HL-60 (cell line): ENCODE results near the gene GYG2.

Experiments used
- DNase-seq, 2 experiments: peaks; one replicate each; pipeline ENCODE4 v3.0.0-alpha.2; 2010 to 2020; ENCODE audit warnings: low read depth in 1 of 2, low spot score in 1 of 2
- H3K27ac ChIP-seq: fragments of 250-450 bp; sonication (Bioruptor Pico); replicated peaks from 2 replicates; pipeline ENCODE4 v1.5.1; 2020; ENCODE audit warnings: mild to moderate bottlenecking, moderate library complexity
- H3K27me3 ChIP-seq: fragments of 250-450 bp; sonication (Bioruptor Pico); 2 replicates; pipeline ENCODE4 v1.5.1; 2021; ENCODE audit warnings: mild to moderate bottlenecking, moderate library complexity; ENCODE audit not compliant: insufficient read depth, poor library complexity, severe bottlenecking
- H3K4me3 ChIP-seq: replicated peaks from 2 replicates; pipeline ENCODE4 v1.5.1; 2011; ENCODE audit warnings: mild to moderate bottlenecking, control low read depth, low read length; ENCODE audit not compliant: insufficient read depth
- GABPA ChIP-seq: IDR thresholded peaks from 2 replicates; pipeline ENCODE4 v1.6.1; 2012; ENCODE audit warnings: low read depth
- POLR2AphosphoS5 ChIP-seq: IDR thresholded peaks from 2 replicates; pipeline ENCODE4 v1.6.1; 2012; ENCODE audit warnings: low read depth
- REST ChIP-seq: IDR thresholded peaks from 2 replicates; pipeline ENCODE4 v1.6.1; 2012; ENCODE audit warnings: low read depth; ENCODE audit not compliant: insufficient replicate concordance
- SPI1 ChIP-seq: IDR thresholded peaks from 2 replicates; pipeline ENCODE4 v1.6.1; 2012; ENCODE audit warnings: low read depth, mild to moderate bottlenecking, borderline replicate concordance
- TF ChIP-seq, protein P1 (sequence below): IDR thresholded peaks from one replicate; pipeline ENCODE4 v1.5.1; 2011; ENCODE audit warnings: low read length, control low read depth, inconsistent platforms; ENCODE audit not compliant: insufficient read depth

The GYG2 gene

DNA sequence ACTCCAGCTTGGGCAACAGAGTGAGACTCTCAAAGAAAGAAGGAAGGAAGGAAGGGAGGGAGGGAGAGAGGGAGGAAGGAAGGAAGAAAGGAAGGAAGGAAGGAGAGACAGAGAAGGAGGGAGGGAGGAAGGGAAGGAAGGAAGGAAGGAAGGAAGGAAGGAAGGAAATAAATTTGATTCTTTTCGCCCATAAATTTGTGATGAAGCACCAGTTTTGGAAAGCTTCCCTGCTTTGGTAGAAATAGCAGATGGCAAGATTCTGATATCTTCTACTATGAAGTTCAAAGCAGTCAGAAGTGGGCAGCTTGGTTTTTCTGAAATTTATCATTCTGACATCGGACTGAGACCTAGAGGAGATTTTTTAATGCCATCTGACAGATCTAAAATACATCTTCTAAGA lies 11.7 kb upstream of the GYG2 start:
- Histone ChIP-seq H3K4me3 (no peak overlapping the region), H3K27me3 (no peaks in the 10 kb centered on the region), H3K27ac (no peak overlapping the region)
- TF ChIP-seq, protein P1, sequence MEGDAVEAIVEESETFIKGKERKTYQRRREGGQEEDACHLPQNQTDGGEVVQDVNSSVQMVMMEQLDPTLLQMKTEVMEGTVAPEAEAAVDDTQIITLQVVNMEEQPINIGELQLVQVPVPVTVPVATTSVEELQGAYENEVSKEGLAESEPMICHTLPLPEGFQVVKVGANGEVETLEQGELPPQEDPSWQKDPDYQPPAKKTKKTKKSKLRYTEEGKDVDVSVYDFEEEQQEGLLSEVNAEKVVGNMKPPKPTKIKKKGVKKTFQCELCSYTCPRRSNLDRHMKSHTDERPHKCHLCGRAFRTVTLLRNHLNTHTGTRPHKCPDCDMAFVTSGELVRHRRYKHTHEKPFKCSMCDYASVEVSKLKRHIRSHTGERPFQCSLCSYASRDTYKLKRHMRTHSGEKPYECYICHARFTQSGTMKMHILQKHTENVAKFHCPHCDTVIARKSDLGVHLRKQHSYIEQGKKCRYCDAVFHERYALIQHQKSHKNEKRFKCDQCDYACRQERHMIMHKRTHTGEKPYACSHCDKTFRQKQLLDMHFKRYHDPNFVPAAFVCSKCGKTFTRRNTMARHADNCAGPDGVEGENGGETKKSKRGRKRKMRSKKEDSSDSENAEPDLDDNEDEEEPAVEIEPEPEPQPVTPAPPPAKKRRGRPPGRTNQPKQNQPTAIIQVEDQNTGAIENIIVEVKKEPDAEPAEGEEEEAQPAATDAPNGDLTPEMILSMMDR = no peak
- TF ChIP-seq REST (no peak), GABPA (no peak), SPI1 (no peak), POLR2AphosphoS5 (no peak)
- DNase-seq = no peak

DNA sequence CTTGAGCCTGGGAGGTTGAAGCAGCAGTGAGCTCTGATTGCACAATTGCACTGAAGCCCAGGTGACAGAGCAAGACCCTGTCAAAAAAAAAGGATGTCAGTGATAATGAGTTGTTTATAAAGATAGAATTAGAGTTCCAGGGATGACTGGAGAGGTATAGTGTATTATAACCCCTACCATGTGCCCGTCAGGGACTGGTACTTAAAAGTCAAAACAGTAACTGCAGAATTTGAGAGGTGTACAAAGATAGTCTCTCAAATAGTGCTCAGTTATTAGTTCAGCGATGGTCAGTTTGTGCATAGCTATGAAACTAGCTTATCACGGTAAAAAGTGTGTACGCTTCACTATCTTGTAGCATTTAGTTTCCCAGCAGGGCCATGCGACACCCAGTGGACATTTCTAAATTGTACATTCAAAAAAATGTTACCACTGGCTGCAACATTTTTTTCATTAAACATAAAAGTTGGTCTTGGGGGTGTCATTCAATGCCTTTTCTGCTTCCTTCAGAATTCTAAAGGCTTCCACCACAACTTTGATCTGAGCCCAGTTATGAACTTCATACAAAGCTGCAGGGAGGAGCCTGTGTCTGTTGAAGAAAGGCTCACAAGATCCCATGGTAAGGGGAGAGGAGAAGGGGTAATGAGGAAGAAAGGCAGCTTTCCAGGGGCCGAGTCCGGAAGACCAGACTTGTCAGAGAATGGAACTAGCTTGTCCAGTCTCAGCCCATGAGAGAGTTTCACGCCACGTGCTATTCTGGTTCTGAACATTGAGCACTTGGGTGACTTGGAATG lies 9.2 kb upstream of the GYG2 start:
- no peaks in the 10 kb centered on the region for H3K27me3 ChIP-seq
- no peak for TF ChIP-seq REST
- TF ChIP-seq GABPA = no peak
- no peak for TF ChIP-seq SPI1
- no peak for TF ChIP-seq POLR2AphosphoS5
- TF ChIP-seq, protein P1 = no peak

GRCh38 chrX:2820136-2820771 lies 8.5 kb upstream of the GYG2 start:
- Histone ChIP-seq H3K27ac (no peak overlapping the region), H3K27me3 (no peaks in the 10 kb centered on the region), H3K4me3 (no peak overlapping the region)
- TF ChIP-seq GABPA (no peak), REST (no peak), POLR2AphosphoS5 (no peak), SPI1 (no peak)
- TF ChIP-seq, protein P1 = no peak
- DNase-seq = no peak

More for the DNA sequence above, 9.2 kb upstream of the GYG2 start:
- DNase-seq = peak in 1 of 2 experiments; percentile 14
- Histone ChIP-seq H3K27ac (no peak overlapping the region), H3K4me3 (no peak overlapping the region)
